Stimulated activated naive CD8-positive, alpha-beta T cell treated with anti-CD3 and anti-CD28 coated beads, Interleukin-15, Interleukin-2, amounts not matched to agents 100 ng/mL and 50 ng/mL, for 24 hours (primary cell): Measurements from ENCODE around the gene PCDHGB6.
"Not testable (repeated sequence)": the region's sequence is repeated elsewhere in the genome, so short reads cannot be mapped to it uniquely, and the experiment has no call there.

Experiments
- H3K27ac Mint-ChIP-seq: one replicate; pipeline ENCODE4 v1.8.0; 2021; ENCODE audit warnings: mild to moderate bottlenecking, mixed read lengths
- H3K27me3 Mint-ChIP-seq: one replicate; pipeline ENCODE4 v1.8.0; 2021; ENCODE audit warnings: mixed read lengths
- H3K36me3 Mint-ChIP-seq: one replicate; pipeline ENCODE4 v1.8.0; 2021; ENCODE audit warnings: low read depth, mixed read lengths
- H3K4me1 Mint-ChIP-seq: one replicate; pipeline ENCODE4 v1.8.0; 2021; ENCODE audit warnings: low read depth, mixed read lengths
- H3K4me3 Mint-ChIP-seq: one replicate; pipeline ENCODE4 v1.8.0; 2021; ENCODE audit warnings: mild to moderate bottlenecking, mixed read lengths
- H3K9me3 Mint-ChIP-seq: one replicate; pipeline ENCODE4 v1.8.0; 2021; ENCODE audit warnings: mixed read lengths

PCDHGB6 gene

DNA sequence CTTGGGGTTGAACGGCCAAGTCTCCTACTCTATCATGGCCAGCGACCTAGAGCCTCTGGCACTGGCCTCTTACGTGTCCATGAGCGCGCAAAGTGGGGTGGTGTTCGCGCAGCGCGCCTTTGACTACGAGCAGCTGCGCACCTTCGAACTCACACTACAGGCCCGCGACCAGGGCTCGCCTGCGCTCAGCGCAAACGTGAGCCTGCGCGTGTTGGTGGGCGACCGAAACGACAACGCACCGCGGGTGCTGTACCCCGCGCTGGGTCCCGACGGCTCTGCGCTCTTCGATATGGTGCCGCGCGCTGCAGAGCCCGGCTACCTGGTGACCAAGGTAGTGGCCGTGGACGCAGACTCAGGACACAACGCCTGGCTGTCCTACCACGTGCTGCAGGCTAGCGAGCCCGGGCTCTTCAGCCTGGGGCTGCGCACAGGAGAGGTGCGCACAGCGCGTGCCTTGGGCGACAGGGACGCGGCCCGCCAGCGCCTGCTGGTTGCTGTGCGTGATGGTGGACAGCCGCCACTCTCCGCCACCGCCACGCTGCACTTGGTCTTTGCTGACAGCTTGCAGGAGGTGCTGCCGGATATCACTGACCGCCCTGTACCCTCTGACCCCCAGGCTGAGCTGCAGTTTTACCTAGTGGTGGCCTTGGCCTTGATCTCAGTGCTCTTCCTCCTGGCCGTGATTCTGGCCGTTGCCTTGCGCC is 8.1 kb upstream of the PCDHGB6 start:
- H3K4me3 Mint-ChIP-seq = no peak overlapping the region
- H3K27ac Mint-ChIP-seq = no peak overlapping the region
- H3K27me3 Mint-ChIP-seq = peaks cover 72% of the 10 kb centered on the region

GRCh38 chr5:141402553-141403243 is 5.1 kb upstream of the PCDHGB6 start, which contains the start of gene PCDHGA9:
Gene PCDHGA9, plus strand, starts transcription at chr5:141402778. Its CDS starts 175 bp downstream, at chr5:141402953.
- Mint-ChIP-seq H3K4me1 (no peaks in the 10 kb centered on the region), H3K27me3 (peaks cover 74% of the 10 kb centered on the region), H3K36me3 (peaks cover 6% of the 10 kb centered on the region), H3K9me3 (peaks cover 15% of the 10 kb centered on the region), H3K27ac (no peak within 1 kb of the TSS), H3K4me3 (peak within 1 kb of the TSS; percentile 42)

More for the DNA sequence above, 8.1 kb upstream of the PCDHGB6 start:
- H3K9me3 Mint-ChIP-seq = peaks cover 18% of the 10 kb centered on the region
- H3K4me1 Mint-ChIP-seq = no peaks in the 10 kb centered on the region
- H3K36me3 Mint-ChIP-seq = peaks cover 6% of the 10 kb centered on the region

- H3K9me3 Mint-ChIP-seq = peaks cover 18% of the 10 kb centered on the region
- peaks cover 80% of the 10 kb centered on the region for H3K27me3 Mint-ChIP-seq
- no peak overlapping the region for H3K4me3 Mint-ChIP-seq
- H3K4me1 Mint-ChIP-seq = no peaks in the 10 kb centered on the region
- peaks cover 8% of the 10 kb centered on the region for H3K36me3 Mint-ChIP-seq
- H3K27ac Mint-ChIP-seq = no peak overlapping the region
Measured at GRCh38 chr5:141403387-141403786, 4.4 kb upstream of the PCDHGB6 start.

DNA sequence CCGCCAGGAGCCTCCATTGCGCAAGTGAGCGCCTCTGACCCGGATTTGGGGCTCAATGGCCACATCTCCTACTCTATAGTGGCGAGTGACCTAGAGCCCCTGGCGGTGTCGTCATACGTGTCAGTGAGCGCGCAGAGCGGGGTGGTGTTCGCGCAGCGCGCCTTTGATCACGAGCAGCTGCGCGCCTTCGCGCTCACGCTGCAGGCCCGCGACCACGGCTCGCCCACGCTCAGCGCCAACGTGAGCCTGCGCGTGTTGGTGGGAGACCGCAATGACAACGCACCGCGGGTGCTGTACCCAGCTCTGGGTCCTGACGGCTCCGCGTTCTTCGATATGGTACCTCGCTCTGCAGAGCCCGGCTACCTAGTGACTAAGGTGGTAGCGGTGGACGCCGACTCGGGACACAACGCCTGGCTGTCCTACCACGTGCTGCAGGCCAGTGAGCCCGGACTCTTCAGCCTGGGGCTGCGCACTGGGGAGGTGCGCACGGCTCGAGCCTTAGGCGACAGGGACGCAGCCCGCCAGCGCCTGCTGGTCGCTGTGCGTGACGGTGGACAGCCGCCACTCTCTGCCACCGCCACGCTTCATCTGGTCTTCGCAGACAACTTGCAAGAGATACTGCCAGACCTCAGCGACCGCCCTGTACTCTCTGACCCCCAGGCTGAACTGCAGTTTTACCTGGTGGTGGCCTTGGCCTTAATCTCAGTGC is 1.9 kb downstream of the PCDHGB6 start:
- H3K27ac Mint-ChIP-seq = no peak overlapping the region
- H3K4me3 Mint-ChIP-seq = no peak overlapping the region
- peaks cover 81% of the 10 kb centered on the region for H3K27me3 Mint-ChIP-seq
- H3K9me3 Mint-ChIP-seq = peaks cover 16% of the 10 kb centered on the region
- peaks cover 18% of the 10 kb centered on the region for H3K36me3 Mint-ChIP-seq
- peaks cover 13% of the 10 kb centered on the region for H3K4me1 Mint-ChIP-seq

GRCh38 chr5:141411575-141411974 is 3.8 kb downstream of the PCDHGB6 start:
- H3K27ac Mint-ChIP-seq = no peak overlapping the region
- peaks cover 16% of the 10 kb centered on the region for H3K9me3 Mint-ChIP-seq
- peaks cover 79% of the 10 kb centered on the region for H3K27me3 Mint-ChIP-seq
- peaks cover 18% of the 10 kb centered on the region for H3K36me3 Mint-ChIP-seq
- H3K4me3 Mint-ChIP-seq = no peak overlapping the region
- H3K4me1 Mint-ChIP-seq = peaks cover 17% of the 10 kb centered on the region

GRCh38 chr5:141412854-141413539 is 5.2 kb downstream of the PCDHGB6 start, which contains the start of gene PCDHGA10:
Gene PCDHGA10, plus strand, starts transcription at chr5:141412987. Its CDS starts 189 bp downstream, at chr5:141413176.
- Mint-ChIP-seq H3K27ac (no peak within 1 kb of the TSS), H3K4me3 (peak within 1 kb of the TSS; percentile 79), H3K4me1 (peaks cover 20% of the 10 kb centered on the region), H3K9me3 (peaks cover 19% of the 10 kb centered on the region), H3K27me3 (peaks cover 78% of the 10 kb centered on the region), H3K36me3 (peaks cover 21% of the 10 kb centered on the region)

DNA sequence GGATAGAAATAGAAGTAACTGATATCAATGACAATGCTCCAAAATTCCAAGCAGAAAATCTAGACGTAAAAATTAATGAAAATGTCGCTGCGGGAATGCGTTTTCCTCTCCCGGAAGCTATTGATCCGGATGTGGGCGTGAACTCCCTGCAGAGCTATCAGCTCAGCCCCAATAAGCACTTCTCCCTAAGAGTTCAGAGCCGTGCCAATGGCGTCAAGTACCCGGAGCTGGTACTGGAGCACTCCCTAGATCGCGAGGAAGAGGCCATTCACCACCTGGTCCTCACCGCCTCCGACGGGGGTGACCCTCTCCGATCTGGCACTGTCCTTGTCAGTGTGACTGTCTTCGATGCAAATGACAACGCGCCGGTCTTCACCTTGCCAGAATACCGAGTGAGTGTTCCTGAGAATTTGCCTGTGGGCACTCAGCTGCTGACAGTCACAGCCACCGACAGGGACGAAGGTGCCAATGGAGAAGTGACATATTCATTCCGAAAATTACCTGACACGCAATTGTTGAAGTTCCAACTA is 5.8 kb downstream of the PCDHGB6 start:
- H3K4me3 Mint-ChIP-seq = peak overlapping the region; percentile 79
- peaks cover 78% of the 10 kb centered on the region for H3K27me3 Mint-ChIP-seq
- H3K9me3 Mint-ChIP-seq = peaks cover 20% of the 10 kb centered on the region
- H3K36me3 Mint-ChIP-seq = peaks cover 24% of the 10 kb centered on the region
- H3K27ac Mint-ChIP-seq = no peak overlapping the region
- H3K4me1 Mint-ChIP-seq = peaks cover 21% of the 10 kb centered on the region

- not testable (repeated sequence) for H3K27ac Mint-ChIP-seq, H3K4me3 Mint-ChIP-seq
- peaks cover 21% of the 10 kb centered on the region for H3K4me1 Mint-ChIP-seq
- H3K36me3 Mint-ChIP-seq = peaks cover 21% of the 10 kb centered on the region
- peaks cover 76% of the 10 kb centered on the region for H3K27me3 Mint-ChIP-seq
- peaks cover 17% of the 10 kb centered on the region for H3K9me3 Mint-ChIP-seq
Measured at GRCh38 chr5:141414548-141415274, 6.9 kb downstream of the PCDHGB6 start.

DNA sequence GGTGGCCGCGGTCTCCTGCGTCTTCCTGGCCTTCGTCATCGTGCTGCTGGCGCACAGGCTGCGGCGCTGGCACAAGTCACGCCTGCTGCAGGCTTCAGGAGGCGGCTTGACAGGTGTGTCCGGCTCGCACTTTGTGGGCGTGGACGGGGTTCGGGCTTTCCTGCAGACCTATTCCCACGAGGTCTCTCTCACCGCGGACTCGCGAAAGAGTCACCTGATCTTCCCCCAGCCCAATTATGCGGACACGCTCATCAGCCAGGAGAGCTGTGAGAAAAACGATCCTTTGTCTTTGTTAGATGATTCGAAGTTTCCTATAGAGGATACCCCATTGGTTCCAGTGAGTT is 7.4 kb downstream of the PCDHGB6 start:
- peaks cover 79% of the 10 kb centered on the region for H3K27me3 Mint-ChIP-seq
- H3K4me1 Mint-ChIP-seq = peaks cover 21% of the 10 kb centered on the region
- not testable (repeated sequence) for H3K4me3 Mint-ChIP-seq, H3K27ac Mint-ChIP-seq
- H3K9me3 Mint-ChIP-seq = peaks cover 19% of the 10 kb centered on the region
- H3K36me3 Mint-ChIP-seq = peaks cover 22% of the 10 kb centered on the region

- peaks cover 89% of the 10 kb centered on the region for H3K27me3 Mint-ChIP-seq
- peaks cover 32% of the 10 kb centered on the region for H3K4me1 Mint-ChIP-seq
- H3K36me3 Mint-ChIP-seq = peaks cover 34% of the 10 kb centered on the region
- peaks cover 30% of the 10 kb centered on the region for H3K9me3 Mint-ChIP-seq
- peak within 1 kb of the TSS; percentile 55 for H3K27ac Mint-ChIP-seq
- H3K4me3 Mint-ChIP-seq = peak within 1 kb of the TSS; percentile 74
Measured at GRCh38 chr5:141417494-141418172, 9.8 kb downstream of the PCDHGB6 start, which contains the start of gene PCDHGB7. Gene PCDHGB7, plus strand, starts transcription at chr5:141417677. Its CDS starts 183 bp downstream, at chr5:141417860.

DNA sequence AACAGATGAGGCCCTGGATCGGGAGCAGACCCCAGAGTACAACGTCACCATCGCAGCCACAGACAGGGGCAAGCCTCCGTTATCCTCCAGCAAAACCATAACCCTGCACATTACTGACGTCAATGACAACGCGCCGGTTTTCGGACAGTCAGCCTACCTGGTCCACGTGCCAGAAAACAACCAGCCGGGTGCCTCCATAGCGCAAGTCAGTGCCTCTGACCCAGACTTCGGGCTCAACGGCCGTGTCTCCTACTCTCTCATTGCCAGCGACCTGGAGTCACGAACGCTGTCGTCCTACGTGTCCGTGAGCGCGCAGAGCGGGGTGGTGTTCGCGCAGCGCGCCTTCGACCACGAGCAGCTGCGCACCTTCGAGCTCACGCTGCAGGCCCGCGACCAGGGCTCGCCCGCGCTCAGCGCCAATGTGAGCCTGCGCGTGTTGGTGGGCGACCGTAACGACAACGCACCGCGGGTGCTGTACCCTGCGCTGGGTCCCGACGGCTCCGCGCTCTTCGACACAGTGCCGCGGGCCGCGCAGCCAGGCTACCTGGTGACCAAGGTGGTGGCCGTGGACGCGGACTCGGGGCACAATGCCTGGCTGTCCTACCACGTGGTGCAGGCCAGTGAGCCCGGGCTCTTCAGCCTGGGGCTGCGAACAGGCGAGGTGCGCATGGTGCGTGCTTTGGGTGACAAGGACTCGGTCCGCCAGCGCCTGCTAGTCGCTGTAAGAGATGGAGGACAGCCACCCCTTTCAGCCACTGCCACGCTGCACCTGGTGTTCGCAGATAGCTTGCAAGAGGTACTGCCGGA is 11.5 kb downstream of the PCDHGB6 start:
- Mint-ChIP-seq H3K4me3 (no peak overlapping the region), H3K36me3 (peaks cover 33% of the 10 kb centered on the region), H3K4me1 (peaks cover 22% of the 10 kb centered on the region), H3K27ac (no peak overlapping the region), H3K27me3 (peaks cover 85% of the 10 kb centered on the region), H3K9me3 (peaks cover 34% of the 10 kb centered on the region)

GRCh38 chr5:141420855-141421488 is 13.2 kb downstream of the PCDHGB6 start, which contains the start of gene PCDHGA11:
Gene PCDHGA11, plus strand, starts transcription at chr5:141421051. Its CDS starts 177 bp downstream, at chr5:141421228.
- H3K4me3 Mint-ChIP-seq = peak within 1 kb of the TSS; percentile 81
- H3K9me3 Mint-ChIP-seq = peaks cover 34% of the 10 kb centered on the region
- peaks cover 15% of the 10 kb centered on the region for H3K4me1 Mint-ChIP-seq
- H3K27me3 Mint-ChIP-seq = peaks cover 88% of the 10 kb centered on the region
- H3K27ac Mint-ChIP-seq = peak within 1 kb of the TSS; percentile 63
- H3K36me3 Mint-ChIP-seq = peaks cover 29% of the 10 kb centered on the region
